G401.6 (cell line): ENCODE results near the gene TNP2.
"Not testable (repeated sequence)": the region's sequence is repeated elsewhere in the genome, so short reads cannot be mapped to it uniquely, and the experiment has no call there.

Source experiments
- FAIRE-seq: peaks from 2 replicates; lab custom pipeline; 2012; peaks lifted over from hg19 to GRCh38; lab: Jason Lieb, UNC

The TNP2 gene

DNA sequence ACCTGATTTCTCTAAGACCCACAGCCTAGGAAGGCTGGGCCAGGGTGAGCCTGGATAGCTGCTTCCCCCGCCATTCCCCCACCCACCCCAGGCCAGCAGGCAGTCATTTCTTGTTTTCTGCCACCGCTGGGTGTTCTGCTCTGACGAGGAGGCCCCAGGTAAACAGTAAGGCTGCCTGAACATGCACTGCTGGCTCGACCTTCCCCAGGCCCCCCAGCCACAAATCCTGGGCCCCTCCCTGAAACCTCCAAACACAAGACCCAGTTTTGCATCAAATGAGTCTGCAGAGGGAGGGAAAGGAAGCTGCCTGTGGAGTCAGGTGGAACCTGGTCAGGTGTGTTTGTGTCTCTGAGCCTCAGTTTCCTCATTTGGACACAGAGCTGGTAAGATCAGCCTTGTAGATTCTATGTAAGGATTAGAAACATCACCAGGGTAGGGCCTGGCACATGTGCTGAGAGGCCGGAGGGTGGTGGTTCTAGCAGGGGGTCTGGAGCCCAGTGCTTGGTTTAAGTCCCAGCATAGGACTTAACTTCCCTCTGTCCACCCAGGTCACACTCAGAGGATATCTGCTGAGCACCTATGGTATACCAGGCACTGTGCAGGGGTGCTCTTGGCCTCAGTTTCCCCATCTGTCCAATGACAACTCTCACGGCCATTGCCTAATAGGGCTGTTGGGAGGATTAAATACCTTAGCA is 30.9 kb upstream of the TNP2 start:
- FAIRE-seq: no peak

DNA sequence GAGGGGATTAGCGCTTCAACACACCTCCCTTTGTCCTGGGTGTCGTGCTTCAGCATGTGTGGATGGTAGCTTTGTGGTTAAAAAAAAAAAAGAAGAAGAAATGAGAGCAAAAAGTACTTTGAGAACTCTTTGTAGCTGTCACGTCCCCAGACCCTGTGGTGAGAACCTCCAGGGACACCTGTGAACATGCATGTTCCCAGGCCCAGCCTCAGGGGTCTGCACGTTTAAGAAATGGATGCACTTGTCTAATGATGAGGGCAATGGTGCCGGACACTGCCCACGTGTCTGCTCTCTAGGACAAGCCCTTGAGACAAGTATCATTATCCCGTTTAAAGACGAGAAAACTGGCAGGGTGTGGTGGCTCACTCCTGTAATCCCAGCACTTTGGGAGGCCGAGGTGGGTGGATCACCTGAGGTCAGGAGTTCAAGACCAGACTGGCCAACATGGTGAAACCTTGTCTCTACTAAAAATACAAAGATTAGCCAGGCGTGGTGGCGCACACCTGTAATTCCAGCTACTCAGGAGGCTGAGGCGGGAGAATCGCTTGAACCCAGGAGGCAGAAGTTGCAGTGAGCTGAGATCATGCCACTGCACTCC is 29.9 kb upstream of the TNP2 start:
- not testable (repeated sequence) for FAIRE-seq

DNA sequence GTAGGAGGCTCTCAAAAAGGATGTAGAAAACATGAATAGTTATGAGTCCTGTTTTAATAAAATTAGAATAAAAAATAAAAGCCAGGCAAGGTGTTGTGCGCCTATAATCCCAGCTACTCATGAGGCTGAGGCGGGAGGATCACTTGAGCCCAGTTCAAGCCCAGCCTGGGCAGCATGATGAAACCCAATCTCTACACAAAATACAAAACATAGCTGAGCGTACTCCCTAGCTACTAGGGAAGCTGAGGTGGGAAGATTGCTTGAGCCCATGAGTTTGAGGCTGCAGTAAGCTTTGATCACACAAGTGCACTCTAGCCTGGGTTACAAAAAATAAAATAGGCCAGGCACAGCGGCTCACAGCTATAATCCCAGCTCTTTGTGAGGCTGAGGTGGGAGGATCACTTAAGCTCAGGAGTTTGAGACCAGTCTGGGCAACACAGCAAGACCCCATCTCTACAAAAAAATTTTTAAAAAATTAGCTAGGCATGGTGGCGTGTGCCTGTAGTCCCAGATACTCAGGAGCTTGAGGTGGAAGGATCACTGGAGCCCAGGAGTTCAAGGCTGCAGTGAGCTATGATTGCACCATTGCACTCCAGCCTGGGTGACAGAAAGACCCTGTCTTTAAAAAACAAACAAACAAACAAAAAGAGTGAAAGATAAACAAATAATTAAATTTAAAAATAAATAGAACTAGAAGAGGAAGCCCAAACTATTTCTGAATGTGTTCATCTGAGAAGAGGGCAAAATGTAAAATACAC is 29.2 kb upstream of the TNP2 start:
- FAIRE-seq: no peak

DNA sequence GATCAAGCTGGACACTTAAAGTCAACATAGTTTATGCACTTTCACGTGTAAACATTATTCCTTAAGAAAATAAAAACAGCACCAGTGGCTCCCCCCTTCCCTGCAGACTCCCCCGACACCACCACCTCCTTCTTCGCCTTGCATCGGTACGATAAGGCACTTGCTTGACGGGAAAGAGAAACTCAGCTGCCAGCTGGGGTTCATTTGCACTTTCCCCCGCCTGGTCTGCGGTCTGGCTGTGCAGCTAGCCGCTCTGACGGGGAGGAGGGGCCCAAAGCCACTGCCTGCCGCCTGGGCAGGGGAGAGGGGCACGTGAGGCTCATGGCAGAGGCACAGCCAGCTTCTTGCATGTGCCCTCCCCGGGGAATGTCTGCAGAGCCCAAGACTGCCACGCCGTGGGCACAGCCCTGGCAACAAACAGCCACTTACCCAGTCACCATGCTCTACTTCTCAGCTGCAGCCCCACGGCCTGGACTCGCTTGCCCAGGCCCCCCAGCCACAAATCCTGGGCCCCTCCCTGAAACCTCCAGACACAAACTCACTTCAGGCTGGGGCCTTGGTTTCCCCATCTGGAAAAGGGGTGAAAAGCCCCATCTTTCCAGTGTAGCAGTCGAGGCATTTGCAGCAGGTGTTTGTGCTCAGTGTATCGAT is 28.5 kb upstream of the TNP2 start:
- no peak for FAIRE-seq

DNA sequence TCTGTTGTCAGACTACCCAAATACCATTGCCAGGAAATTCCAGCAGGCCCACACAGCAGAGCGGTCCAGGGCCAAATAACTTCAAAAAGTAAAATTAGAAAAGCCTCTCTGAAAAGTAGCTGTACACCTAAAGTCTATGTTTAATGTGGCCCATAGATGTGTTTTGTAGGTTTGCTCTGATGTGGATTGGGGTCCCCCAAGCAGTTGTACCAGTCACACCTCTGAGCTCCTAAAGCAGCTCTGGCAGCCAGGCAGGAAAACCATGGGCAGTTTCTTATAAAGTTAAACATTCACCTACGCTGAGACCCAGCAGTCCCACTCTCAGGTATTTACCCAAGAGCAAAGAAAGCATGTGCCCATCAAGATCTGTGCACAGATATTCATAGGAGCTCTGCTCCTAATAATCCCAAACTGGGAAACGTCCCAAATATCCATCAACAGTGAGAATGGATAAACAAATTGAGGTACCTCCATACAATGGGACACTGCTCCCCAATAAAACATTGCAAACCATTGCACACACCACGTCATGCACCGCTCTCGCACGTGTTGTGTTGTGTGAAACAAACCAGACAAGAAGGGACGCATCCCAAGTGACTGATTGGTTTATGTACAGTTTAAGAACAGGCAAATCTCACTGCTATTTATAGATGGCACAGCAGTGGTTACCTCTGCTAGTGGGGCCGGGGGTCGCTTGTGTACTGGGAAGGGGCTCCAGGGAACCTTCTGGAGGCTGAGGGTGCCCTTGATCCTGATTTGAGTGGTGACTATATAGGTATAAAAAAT is 27.8 kb upstream of the TNP2 start:
- no peak for FAIRE-seq

DNA sequence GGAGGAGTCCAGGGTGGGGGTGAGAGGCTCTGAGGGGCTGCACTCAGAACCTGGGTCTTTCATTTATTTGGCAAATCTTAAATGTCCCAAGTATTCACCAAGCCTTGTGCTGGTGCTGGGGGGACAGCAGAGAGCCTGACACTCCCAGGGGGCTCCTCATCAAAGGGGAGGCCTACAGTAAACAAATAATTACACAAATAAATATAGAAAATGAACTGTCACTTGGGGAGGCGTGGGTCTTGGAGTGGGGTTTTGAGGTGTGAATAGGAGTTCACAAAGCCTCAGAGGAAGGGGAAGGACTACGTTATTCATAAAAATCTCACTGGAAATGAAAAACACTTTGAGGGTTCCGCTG is 27.2 kb upstream of the TNP2 start:
- FAIRE-seq: no peak

DNA sequence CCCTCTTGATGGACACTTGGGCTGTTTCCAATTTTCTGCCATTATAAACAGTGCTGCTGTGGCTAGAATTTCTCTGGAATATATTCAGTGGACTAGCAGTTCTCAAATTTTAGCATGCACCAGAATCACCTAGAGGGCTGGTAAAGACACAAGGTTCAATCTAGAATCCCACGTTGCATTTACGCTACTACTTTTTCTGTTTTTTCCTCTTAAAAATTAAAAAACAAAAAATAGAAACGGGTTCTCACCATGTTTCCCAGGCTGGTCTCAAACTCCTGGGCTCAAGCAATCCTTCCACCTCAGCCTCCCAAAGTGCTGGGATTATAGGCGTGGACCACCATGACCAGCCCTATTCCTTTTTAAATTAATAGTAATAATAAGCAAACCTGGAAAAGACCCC is 26.5 kb upstream of the TNP2 start:
- no peak for FAIRE-seq

DNA sequence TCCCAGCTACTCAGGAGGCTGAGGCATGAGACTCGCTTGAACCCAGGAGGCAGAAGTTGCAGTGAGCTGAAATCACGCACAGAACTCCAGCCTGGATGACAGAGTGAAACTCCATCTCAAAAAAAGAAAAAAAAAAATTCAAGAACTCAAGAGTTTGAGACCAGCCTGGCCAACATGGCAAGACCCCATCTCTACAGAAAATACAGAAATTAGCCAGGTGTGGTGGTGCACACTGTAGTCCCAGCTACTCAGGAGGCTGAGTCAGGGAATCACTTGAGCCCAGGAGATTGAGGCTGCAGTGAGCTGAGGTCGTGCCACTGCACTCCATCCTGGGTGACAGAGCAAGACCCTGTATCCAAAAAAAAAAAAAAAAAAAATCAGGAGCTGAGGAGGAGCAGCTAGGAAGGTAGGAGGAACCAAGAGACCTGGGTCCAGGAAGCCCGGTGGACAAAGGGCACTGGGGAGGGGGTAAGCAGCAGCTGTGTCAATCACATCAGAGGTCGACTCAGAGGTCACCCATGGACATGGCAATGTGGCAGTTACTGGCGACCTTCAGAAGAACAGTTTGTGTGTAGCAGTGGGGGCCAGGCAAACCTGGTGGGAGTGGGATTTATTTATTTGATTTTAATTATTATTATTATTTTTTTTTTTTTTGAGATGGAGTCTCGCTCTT is 23.1 kb upstream of the TNP2 start:
- no peak for FAIRE-seq

DNA sequence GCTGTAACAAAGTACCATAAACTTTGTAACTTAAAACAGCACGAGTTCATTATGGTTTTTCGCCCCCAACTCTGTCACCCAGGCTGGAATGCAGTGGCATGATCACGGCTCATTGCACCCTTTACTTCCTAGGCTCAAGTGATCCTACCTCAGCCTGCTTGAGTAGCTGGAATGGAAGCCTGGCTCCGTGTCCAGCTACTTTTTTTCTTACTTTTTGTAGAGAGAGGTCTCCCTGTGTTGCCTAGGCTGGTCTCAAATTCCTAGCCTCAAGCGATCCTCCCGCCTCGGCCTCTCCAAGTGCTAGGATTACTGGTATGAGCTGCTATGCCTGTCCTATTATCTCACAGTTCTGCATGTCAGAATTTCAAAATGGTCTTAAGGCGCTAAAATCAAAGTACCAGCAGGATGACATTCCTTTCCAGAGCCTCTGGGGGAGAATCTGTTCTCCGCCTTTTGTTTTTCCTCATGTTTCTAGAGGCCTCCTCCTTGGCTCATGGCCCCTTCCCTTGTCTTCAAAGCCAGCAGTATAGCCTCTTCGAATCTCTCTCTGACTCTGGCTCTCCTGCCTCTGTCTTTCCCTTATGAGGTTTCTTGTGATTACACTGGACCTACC is 22.1 kb upstream of the TNP2 start:
- FAIRE-seq: no peak

DNA sequence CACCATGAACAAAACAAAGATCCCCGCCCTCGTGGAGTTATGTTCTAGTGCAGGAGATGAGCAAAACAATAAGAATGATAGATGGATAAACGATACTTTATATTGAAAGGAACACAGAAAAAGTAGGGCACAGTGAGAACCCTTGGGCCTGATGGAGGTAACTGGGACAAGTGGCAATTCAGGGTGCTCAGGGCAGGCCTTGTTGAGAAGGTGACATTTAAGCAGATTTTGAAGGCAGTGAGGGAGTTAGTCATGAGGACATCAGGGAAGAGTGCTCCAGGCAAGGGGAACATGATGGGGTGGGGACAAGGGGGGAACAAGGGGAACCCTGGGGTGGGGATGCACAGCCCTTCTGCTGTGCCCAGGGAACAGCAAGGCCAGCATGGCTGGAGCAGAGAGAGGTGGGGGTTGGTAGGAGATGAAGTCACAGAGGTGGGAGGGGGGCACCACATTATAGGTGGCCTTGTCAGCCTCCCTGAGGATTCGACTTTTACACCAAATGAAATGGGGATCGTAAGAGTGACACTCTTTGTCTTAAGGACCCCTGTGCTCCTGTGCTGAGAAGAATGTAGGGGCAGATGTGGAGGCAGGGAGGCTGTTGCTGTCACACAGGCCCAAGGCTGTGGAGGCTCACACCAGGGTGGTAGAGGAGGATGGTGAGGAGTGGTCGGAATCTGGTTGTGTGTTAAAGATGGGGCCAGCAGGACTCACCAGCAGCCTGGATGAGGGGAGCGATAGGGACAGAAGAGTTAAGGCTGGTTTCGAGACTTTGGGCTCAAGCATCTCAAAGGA is 21.2 kb upstream of the TNP2 start:
- no peak for FAIRE-seq

DNA sequence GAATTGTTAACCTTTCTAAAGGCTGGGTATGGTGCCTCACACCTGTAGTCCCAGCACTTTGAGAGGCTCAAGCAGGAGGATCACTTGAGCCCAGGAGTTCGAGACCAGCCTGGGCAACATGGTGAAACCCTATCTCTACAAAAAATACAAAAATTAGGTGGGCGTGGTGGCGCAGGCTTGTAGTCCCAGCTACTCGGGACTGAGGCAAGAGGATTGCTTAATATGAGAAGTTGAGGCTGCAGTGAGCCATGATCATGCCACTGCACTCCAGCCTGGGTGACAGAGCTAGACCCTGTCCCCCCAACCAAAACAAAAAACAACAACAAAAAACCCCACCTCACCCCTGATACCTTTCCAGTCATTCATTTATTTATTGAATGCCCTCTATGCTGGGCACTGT is 20.6 kb upstream of the TNP2 start:
- FAIRE-seq: not testable (repeated sequence)

DNA sequence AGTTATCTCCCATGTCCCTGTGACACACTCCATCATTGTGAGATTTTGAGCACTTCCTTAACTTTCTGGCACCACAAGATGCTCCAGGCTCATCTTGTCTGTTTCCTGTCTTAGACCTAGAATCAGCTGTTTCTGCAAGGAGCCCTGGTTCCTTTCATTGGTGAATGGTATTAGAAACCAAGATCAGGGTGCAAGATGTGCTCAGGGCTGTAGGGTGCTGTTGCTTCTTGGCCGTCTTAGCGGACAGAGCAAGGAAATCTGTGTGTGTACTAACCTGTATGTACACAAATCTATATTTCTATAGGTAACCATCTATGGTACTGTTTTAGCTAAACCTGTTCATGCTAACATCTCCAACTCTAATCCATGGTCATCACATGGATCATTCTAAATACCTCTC is 20.1 kb upstream of the TNP2 start:
- no peak for FAIRE-seq

DNA sequence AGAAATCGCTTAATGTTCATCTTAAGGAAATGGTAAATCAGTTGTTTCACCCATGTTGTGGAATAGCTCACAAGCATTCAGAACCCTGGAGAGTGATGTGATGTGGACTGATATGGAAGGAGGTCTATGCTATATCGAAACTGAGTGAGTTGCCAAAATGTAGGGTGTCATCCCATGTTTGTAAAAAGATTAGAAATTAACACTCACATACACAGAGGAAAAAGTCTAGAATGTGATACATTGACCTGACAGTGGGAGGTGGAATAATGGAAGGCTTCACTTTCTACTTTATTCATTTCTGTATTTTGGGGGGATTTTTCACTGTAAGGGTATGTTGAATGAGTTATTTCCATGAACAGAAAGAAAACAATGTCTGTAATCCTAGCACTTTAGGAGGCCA is 16.7 kb upstream of the TNP2 start:
- no peak for FAIRE-seq

DNA sequence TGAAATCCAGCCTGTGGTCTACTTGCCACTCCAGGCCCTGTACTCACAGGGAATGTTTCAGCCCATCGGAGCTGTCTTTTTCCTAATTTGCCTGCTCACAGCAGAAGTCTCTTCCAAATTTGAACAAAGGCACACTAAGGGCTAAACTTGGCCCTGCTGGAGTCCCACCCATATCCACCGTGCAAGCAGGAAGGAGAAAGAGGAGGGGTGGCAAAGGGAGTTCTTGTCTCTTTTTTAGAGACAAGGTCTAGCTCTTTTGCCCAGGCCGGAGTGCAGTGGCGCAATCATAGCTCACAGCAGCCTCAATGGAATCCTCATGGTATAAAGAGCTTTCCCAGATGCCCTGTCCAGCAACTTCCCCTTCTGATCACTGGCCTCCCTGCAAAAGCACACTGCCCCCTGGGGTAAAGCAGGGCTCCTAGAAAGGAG is 14.7 kb upstream of the TNP2 start:
- no peak for FAIRE-seq

DNA sequence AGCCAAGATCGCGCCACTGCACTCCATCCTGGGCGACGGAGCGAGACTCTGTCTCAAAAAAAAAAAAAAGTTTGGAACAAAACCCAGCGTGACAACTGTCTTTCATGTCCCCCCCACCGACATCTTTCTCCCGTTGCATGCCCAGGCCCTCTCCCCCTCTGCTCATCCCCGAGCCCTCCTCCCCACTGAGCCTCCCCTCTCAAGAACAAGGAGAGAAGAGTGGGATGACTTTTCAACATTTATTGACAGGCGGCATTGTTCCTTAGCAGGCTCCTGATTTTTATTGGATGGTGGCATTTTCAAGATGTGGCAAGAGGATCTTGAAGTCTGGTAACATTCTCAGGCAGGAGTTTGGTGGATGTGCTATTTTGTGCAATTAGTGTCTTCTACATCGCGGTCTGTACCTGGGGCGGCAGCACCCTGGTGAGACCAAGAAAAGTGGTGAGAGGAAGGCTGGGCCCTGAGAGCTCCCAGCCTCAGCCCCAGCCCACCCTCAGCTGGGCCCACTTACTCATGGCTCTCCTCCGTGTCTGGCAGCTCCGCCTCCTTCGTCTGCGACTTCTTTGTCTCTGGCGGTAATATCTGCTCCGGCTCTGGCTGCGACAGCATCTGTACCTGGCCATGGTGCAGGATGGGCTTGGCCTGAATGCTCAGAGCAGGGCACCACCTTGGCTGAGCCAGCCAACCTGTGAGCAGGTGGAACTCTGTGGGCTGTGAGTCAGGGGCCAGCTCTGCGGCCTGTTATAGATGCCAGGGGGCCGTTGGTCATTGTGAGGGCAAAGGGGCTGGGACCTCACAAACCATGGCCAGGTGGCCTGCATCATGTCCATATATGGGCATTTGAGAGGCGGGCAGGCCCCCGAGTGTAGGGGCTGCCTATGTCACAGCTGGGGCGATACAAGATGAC is 11.7 kb upstream of the TNP2 start, which contains the start of gene PRM1:
PRM1 (minus strand) TSS at position 715 of the 907 bp plus-strand sequence; CDS start at position 623, 92 bp downstream.
- FAIRE-seq: no peak

DNA sequence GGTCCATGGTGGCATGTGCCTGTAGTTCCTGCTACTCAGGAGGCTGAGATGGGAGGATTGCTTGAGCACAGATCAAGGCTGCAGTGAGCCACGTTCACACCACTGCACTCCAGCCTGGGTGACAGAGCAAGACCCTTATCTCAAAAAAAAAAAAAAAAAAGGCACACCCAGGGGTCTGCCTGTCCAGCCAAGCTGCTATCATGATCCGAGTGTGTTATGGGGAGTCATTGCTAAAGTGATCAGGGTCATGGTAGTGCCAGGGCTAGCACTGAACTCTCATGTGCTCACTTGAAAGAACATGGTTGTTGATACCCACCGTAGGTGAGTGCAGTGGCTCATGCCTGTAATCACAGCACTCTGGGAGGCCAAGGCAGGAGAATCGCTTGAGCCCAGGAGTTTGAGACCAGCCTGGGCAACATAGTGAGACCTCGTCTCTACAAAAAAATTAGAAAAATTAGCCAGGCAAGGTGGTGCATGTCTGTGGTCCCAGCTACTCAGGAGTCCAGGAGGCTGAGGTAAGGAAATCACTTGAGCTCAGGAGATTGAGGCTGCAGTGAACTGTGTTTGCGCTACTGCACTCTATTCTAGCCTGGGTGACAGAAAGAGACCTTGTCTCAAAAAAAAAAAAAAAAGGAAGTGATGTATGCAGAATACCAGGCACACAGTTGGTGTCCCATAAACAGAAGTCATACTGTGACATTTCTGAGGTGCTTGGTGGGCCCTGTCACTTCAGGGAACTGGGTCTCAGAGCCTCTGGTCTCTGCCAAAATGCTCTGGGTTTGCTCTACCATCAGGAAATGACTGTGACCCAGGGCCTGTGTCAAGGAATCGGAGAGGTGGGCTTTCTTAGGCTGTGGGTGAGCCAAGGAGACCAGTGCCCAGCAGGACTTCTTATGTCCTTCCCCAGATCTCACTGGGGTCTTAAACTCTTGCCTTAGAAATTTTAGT is 9.8 kb upstream of the TNP2 start:
- FAIRE-seq: no peak

DNA sequence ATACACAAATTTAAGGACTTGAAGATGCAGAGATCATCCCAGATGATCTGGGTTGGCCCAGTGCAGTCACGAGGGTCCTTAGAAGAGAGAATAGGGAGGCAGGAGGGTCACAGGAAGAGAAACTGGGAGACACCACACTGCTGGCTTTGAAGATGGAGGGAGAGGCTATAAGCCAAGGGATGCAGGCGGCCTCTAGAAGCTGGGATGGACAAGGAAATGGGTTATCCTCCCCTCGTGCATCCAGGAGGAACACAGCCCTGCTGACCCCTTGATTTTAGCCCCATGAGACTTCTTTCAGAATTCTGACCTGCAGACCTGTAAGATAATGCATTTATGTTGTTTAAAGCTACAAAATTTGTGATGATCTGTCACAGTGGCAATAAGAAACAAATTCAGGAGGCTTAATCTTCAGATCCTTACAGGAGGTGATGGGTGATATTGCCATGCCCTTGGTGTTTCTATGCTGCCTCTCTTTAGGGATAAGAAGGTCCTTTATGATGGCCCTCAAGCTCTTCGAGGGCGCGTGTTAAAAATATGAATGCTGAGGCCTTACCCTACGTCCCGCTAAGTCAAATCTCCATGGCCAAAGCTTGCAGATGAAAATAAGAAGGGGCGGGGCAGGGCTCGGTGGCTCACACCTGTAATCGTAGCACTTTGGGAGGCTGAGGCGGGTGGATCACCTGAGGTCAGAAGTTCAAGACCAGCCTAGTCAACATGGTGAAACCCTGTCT is 8.6 kb upstream of the TNP2 start:
- FAIRE-seq: no peak
